Lower lobe of right lung (tissue), 2 donors: ENCODE results near the gene WDTC1. TPM values are rescaled to one million over a fixed set of nuclear protein-coding genes. Genes with fewer than 3 reads are reported as not detected.
"Not testable (repeated sequence)": the region's sequence is repeated elsewhere in the genome, so short reads cannot be mapped to it uniquely, and the experiment has no call there.

ENCODE experiments used
- ATAC-seq, 2 donors: fragments of 200-7000 bp; cut with Tn5 transposase; one replicate each; pipeline ENCODE4 v1.9.1; 2020 to 2022; ENCODE audit warnings: mild to moderate bottlenecking in 2 of 2, moderate library complexity in 2 of 2
- DNase-seq: peaks from one replicate; pipeline ENCODE4 v3.0.0-alpha.2; 2020
- H3K27ac ChIP-seq: fragments of 200-600 bp; one replicate; pipeline ENCODE4 v1.8.0; 2022
- H3K27me3 ChIP-seq: fragments of 200-600 bp; one replicate; pipeline ENCODE4 v1.8.0; 2022; ENCODE audit warnings: low read depth
- H3K36me3 ChIP-seq: fragments of 200-600 bp; one replicate; pipeline ENCODE4 v1.8.0; 2022; ENCODE audit warnings: mild to moderate bottlenecking
- H3K4me1 ChIP-seq: fragments of 200-600 bp; one replicate; pipeline ENCODE4 v1.8.0; 2022
- H3K4me3 ChIP-seq: fragments of 200-600 bp; one replicate; pipeline ENCODE4 v1.8.0; 2022; ENCODE audit warnings: mild to moderate bottlenecking
- H3K9me3 ChIP-seq: fragments of 200-600 bp; one replicate; pipeline ENCODE4 v1.8.0; 2022
- intact Hi-C: fragments of 100-400 bp; cut with DNase I; formaldehyde crosslinking; loops from one replicate; pipeline ENCODE4 v1.11.0; 2022
- total RNA-seq: library from RNA; stranded (reverse); fragmentation: NEBNext Ultra II Directional; extraction: Animal tissue kit (Norgen Biotek cat#: 25700); gene quantifications from one replicate; pipeline ENCODE4 v1.2.1, GENCODE V29; 2021
- TF ChIP-seq, protein P1 (sequence below): fragments of 200-600 bp; IDR thresholded peaks from one replicate; pipeline ENCODE4 v1.8.0; 2022; ENCODE audit warnings: antibody characterized with exemption, mild to moderate bottlenecking
- donor health status: DM: no; HTN: yes; CAD: no; lungs with severe emphysema.

The WDTC1 gene
- total RNA-seq, 1 donor from 2014 or later = 45.7 TPM

DNA sequence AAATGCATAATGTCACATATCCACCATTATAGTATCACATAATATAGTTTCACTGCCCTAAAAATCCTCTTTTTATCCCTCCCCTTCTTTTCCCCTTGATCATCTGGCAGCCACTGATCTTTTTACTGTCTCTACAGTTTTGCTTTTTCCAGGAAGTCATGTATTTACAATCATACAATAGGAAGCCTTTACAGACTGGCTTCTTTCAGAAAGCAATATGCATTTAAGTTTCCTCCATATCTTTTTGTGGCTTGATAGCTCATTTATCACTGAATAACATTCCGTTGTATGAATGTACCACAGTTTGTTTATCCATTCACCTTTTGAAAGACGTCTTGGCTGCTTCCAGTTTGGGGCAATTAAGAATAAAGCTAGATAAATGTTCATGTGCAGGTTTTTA lies 14.3 kb upstream of the WDTC1 start:
- no peaks in the 10 kb centered on the region for H3K27me3 ChIP-seq
- intact Hi-C loops = no loop called here
- no peak overlapping the region for H3K4me3 ChIP-seq
- no peak overlapping the region for H3K27ac ChIP-seq
- no peaks in the 10 kb centered on the region for H3K36me3 ChIP-seq
- TF ChIP-seq, protein P1, sequence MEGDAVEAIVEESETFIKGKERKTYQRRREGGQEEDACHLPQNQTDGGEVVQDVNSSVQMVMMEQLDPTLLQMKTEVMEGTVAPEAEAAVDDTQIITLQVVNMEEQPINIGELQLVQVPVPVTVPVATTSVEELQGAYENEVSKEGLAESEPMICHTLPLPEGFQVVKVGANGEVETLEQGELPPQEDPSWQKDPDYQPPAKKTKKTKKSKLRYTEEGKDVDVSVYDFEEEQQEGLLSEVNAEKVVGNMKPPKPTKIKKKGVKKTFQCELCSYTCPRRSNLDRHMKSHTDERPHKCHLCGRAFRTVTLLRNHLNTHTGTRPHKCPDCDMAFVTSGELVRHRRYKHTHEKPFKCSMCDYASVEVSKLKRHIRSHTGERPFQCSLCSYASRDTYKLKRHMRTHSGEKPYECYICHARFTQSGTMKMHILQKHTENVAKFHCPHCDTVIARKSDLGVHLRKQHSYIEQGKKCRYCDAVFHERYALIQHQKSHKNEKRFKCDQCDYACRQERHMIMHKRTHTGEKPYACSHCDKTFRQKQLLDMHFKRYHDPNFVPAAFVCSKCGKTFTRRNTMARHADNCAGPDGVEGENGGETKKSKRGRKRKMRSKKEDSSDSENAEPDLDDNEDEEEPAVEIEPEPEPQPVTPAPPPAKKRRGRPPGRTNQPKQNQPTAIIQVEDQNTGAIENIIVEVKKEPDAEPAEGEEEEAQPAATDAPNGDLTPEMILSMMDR = no peak
- no peaks in the 10 kb centered on the region for H3K4me1 ChIP-seq
- DNase-seq (no peak), ATAC-seq (no peak)
- no peaks in the 10 kb centered on the region for H3K9me3 ChIP-seq

DNA sequence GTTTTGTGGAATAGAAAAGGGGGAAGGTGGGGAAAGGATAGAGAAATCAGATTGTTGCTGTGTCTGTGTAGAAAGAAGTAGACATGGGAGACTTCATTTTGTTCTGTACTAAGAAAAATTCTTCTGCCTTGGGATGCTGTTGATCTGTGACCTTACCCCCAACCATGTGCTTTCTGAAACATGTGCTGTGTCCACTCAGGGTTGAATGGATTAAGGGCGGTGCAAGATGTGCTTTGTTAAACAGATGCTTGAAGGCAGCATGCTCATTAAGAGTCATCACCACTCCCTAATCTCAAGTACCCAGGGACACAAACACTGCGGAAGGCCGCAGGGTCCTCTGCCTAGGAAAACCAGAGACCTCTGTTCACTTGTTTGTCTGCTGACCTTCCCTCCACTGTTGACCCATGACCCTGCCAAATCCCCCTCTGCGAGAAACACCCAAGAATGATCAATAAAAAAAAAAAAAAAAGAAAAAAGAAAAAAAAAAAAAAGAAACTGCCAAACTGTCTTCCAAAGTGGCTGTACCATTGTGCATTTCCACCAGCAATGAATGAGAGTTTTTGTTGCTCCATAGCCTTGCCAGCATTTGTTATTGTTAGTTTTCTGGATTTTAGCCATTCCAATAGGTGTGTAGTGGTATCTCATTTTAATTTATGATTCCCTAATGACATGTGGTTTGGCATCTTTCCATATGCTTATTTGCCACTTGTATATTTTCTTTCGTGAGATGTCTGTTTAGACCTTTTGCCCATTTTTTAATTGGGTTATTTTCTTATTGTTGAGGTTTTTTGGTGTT lies 13.5 kb upstream of the WDTC1 start:
- H3K27ac ChIP-seq, H3K4me3 ChIP-seq, H3K27me3 ChIP-seq, intact Hi-C loops, ATAC-seq, H3K9me3 ChIP-seq, H3K36me3 ChIP-seq, DNase-seq, H3K4me1 ChIP-seq: not testable (repeated sequence)

DNA sequence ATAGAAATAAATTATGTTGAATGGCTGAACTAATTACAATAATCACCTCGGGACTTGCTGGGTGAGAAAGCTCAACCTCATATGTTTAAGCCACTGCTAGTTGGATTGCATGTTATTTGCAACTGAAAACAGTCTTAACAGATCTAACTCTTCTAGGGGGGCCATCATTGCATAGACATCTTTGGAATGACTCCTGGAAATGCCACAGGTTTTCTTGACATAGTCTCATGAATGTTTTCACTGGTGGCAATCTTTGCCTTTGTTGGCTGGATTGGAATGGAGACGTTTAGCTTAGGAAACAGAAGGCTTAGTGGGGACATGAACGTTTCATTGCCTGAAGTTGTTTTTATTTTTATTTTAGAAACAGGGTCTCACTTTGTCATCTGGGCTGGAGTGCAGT lies 8.8 kb upstream of the WDTC1 start:
- no peaks in the 10 kb centered on the region for H3K36me3 ChIP-seq
- ATAC-seq = no peak
- H3K4me1 ChIP-seq = no peaks in the 10 kb centered on the region
- TF ChIP-seq, protein P1 = no peak
- no peaks in the 10 kb centered on the region for H3K9me3 ChIP-seq
- no peak overlapping the region for H3K27ac ChIP-seq
- intact Hi-C loops = no loop called here
- no peaks in the 10 kb centered on the region for H3K27me3 ChIP-seq
- DNase-seq = no peak
- H3K4me3 ChIP-seq = no peak overlapping the region

DNA sequence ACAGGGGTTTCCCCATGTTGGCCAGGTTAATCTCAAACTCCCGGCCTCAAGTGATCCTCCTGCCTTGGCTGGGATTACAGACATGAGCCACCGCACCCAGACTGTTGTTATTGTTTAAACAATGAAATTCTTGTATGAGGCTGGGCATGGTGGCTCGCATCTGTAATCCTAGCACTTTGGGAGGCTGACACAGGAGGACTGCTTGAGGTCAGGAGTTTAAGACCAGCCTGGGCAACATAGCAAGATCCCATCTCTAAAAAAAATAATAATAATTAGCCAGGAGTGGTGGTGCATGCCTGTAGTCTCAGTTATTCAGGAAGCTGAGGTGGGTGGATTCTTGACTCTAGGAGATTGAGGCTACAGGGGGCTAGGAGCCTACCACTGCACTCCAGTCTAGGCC lies 6.7 kb upstream of the WDTC1 start:
- DNase-seq (no peak), ATAC-seq (no peak)
- H3K27me3 ChIP-seq = no peaks in the 10 kb centered on the region
- H3K27ac ChIP-seq = no peak overlapping the region
- H3K4me1 ChIP-seq = no peaks in the 10 kb centered on the region
- H3K36me3 ChIP-seq = no peaks in the 10 kb centered on the region
- H3K4me3 ChIP-seq = no peak overlapping the region
- H3K9me3 ChIP-seq = no peaks in the 10 kb centered on the region
- TF ChIP-seq, protein P1 = no peak
- intact Hi-C loops = no loop called here

DNA sequence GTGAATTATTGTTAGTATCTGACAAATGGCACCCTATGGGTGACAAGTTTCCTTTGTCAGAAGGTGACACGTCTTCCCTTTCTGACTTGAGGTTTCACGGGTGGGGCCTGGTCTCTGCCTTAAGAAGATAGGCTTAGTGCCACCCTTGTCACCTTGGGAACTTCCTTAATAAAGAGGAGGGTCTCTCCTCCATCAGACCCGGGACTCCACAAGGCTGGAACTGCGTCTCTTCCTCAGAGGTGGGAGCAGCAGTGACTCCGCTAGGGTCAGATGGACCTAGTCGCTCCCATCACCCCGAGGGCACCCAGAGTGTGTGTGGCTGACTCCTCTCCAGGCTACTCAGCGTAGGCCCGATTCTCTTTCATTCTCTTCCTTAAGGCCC lies 774 bp upstream of the WDTC1 start:
- TF ChIP-seq, protein P1 = no peak
- DNase-seq (no peak), ATAC-seq (peak in 1 of 2 donors; percentile 1)
- H3K27me3 ChIP-seq = no peaks in the 10 kb centered on the region
- H3K27ac ChIP-seq = peak overlapping the region; percentile 60
- no peaks in the 10 kb centered on the region for H3K9me3 ChIP-seq
- no peaks in the 10 kb centered on the region for H3K36me3 ChIP-seq
- H3K4me1 ChIP-seq = peaks cover 22% of the 10 kb centered on the region
- peak overlapping the region; percentile 91 for H3K4me3 ChIP-seq
- intact Hi-C loops = no loop called here

DNA sequence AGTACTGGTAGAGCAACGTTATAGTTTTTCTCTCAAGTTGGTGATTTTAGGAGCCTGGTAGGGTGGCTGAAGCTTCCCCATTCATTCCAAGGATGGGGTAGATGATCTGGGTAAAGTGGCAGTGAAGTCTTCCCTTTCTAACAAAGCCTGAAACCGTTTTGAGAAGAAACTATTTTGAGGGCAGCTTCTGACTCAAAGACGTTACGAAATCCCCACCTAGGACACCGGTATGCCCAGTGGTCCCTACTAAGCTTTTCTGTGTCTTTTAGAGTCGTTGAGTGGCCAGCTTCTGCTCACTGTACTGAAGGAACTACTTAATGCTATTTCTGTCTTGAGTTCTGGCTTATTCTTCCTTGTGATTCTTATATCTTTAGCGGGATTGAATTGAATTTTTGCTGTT lies 1.4 kb downstream of the WDTC1 start:
- Histone ChIP-seq H3K4me1 (peaks cover 22% of the 10 kb centered on the region), H3K9me3 (no peaks in the 10 kb centered on the region), H3K27ac (peak overlapping the region; percentile 84), H3K4me3 (peak overlapping the region; percentile 91), H3K36me3 (no peaks in the 10 kb centered on the region), H3K27me3 (no peaks in the 10 kb centered on the region)
- TF ChIP-seq, protein P1 = no peak
- intact Hi-C loops = no loop called here
- ATAC-seq = no peak
- no peak for DNase-seq
